GM21367 (cell line): ENCODE measurements around the gene NCBP2.

ENCODE experiments used
- ATAC-seq: cut with Tn5 transposase; IDR thresholded peaks from one replicate; pipeline ENCODE4 v1.9.1; 2021; ENCODE audit not compliant: unreplicated experiment

Gene NCBP2

GRCh38 chr3:196942226-196942914, at the start of gene NCBP2:
Gene NCBP2 (minus strand): TSS chr3:196942528. CDS start chr3:196942503, 25 bp downstream.
- peak; percentile 88 for ATAC-seq

- no peak for ATAC-seq
Observed at GRCh38 chr3:196991581-196992460, 49.5 kb upstream of the NCBP2 start.

GRCh38 chr3:196990601-196991007, 48.3 kb upstream of the NCBP2 start:
- no peak for ATAC-seq

GRCh38 chr3:196989721-196990262, 47.5 kb upstream of the NCBP2 start:
- ATAC-seq = no peak

- ATAC-seq = no peak
Observed at GRCh38 chr3:196988241-196989029, 46.1 kb upstream of the NCBP2 start.

GRCh38 chr3:196987022-196987421, 44.7 kb upstream of the NCBP2 start:
- no peak for ATAC-seq

- ATAC-seq = no peak
Observed at GRCh38 chr3:196985954-196986885, 43.9 kb upstream of the NCBP2 start.

GRCh38 chr3:196985298-196985697, 43.0 kb upstream of the NCBP2 start:
- ATAC-seq = no peak

- ATAC-seq = no peak
Observed at GRCh38 chr3:196983186-196983585, 40.9 kb upstream of the NCBP2 start.

- ATAC-seq = no peak
Observed at GRCh38 chr3:196981657-196982056, 39.3 kb upstream of the NCBP2 start.

- ATAC-seq = no peak
Observed at GRCh38 chr3:196979545-196979944, 37.2 kb upstream of the NCBP2 start.

- ATAC-seq = no peak
Observed at GRCh38 chr3:196976941-196977340, 34.6 kb upstream of the NCBP2 start.

- ATAC-seq = no peak
Observed at GRCh38 chr3:196975349-196975748, 33.0 kb upstream of the NCBP2 start.

GRCh38 chr3:196974661-196975060, 32.3 kb upstream of the NCBP2 start:
- ATAC-seq = no peak

- no peak for ATAC-seq
Observed at GRCh38 chr3:196971094-196971698, 28.9 kb upstream of the NCBP2 start.

GRCh38 chr3:196970547-196971093, 28.3 kb upstream of the NCBP2 start:
- no peak for ATAC-seq

- ATAC-seq = peak; percentile 59
Observed at GRCh38 chr3:196969660-196970546, 27.6 kb upstream of the NCBP2 start.

- peak; percentile 39 for ATAC-seq
Observed at GRCh38 chr3:196969134-196969659, 26.9 kb upstream of the NCBP2 start.
